ENCODE measurements around the gene RBFOX1.

The RBFOX1 gene

DNA sequence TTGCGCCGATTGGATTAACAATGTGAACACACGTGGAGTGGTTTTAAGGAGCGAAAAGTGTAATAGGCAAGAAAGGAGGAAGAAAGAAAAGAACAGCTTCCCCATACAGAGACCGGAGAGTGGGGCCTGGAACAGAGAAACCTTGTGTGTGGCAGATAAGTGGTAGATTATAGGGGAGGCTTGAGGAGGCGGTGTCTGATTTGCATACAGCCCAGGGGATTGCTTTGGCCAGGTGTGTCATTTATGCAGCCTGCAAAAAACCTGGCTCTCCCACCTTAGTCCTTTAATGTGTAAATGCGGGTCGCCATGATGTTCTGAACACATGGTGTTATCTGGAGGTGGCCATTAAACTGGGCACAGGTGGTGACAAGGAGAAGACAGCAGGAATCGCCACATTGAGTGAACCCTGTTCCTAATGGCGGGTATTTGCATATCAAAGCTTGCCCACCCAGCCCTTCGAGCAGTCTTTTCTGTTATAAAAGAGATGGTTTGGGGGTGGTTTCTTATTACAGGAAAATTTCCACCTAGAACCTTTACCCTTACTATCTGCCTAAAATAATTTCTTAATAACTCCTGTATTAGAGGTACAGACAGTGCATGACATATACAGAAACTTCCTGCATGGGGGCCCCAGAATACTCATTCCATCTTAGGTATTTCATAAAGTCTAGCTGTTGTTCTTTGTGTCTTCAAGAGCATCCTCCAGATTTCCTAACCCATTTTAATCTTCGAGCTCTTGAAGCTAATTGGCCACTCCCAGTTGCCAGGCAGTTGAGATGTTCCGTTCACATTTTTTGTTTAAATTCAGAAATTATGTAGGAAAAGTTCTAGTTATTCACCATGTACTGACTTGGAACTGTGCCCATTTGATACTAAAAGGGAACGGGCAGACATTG lies 292.5 kb downstream of the RBFOX1 start:
- DNase-seq, result no peak

- no peak for DNase-seq
These were observed 296.3 kb downstream of the RBFOX1 start for GRCh38 chr16:7628981-7629380.

DNA sequence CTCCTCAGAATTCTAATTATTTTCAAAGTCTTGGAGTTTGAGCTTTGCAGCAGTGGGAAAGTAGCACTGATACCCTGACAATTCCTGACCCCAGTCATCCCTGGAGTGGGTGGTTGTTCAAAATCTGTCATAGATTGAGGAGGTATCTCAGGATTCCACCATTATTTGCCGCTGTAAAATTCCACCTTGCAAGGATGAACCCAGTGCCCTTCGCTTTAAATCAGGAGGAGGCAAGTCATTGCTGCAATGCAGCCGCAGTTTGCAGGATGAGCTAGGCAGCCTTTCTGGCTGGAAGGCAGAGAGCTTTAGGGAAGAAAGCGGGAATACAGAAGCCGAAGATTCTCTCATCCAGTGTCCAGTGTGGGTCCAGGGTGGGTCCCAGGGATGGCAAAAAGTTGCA lies 296.9 kb downstream of the RBFOX1 start:
- no peak for DNase-seq

- DNase-seq, result no peak
These were observed 304.8 kb downstream of the RBFOX1 start for GRCh38 chr16:7637446-7637845.

DNA sequence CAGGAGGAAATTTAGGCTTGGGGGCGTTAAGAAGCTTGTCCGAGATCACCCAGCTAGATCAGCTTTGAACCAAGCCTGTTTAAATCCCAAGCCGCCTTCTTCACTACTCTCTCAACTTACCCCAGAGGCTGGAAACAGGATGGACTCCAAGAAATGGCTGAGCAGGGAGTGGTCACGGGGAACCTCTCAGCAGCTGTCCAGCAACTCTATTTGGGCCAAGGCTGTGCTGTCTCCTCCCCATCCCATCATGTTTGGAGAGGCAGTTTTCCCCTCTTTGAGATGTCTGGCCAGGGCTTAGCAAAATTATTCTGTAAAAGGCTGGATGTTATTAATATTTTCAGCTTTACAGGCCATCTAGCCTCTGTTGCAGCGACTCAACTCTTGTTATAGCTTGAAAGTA lies 305.7 kb downstream of the RBFOX1 start:
- no peak for DNase-seq

DNA sequence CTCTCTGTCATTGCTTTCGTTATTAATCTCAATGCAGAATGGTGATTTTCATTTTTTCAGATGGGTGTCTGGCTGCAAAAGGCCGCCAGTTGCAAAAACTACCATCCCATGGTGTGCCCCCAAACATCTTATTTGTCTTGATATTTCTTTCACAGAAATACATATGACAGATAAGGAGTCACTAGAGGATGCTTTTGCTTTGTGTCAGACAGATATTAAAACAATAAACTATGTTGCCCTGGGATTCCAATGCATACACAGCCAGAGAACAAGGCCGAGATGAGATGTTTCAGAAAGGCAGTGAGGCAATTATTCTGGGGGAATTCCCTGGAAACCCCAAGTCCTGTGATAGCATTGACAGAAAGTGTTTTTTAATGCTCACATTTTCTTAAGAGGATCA lies 307.7 kb downstream of the RBFOX1 start:
- no peak for DNase-seq

GRCh38 chr16:7644176-7644575 lies 311.5 kb downstream of the RBFOX1 start:
- DNase-seq, result no peak

GRCh38 chr16:7644811-7645210 lies 312.2 kb downstream of the RBFOX1 start:
- DNase-seq, result no peak

- no peak for DNase-seq
These were observed 314.3 kb downstream of the RBFOX1 start for GRCh38 chr16:7646821-7647500.

- DNase-seq, result no peak
These were observed 317.8 kb downstream of the RBFOX1 start for GRCh38 chr16:7650431-7650830.

- DNase-seq, result no peak
These were observed 319.3 kb downstream of the RBFOX1 start for GRCh38 chr16:7651803-7652570.

GRCh38 chr16:7653746-7654461 lies 321.3 kb downstream of the RBFOX1 start:
- DNase-seq, result no peak

DNA sequence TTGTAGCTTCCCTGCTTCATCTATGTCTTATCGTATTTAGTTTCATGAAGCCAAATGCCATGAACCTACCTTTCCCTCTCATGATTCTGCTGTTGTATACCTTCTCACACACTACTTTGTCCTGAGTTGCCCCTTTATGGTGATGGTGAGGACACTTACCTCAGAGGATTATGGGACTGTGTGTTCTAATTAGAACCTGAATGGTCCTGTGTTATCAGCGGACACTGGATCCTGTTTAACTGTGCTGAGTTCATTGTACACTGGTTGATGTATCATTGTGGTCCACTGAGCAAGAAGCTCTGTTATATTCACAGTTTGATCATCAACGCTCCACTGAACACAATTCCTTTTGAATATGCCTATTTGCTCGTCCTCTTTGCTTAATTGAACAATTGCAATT lies 343.0 kb downstream of the RBFOX1 start:
- no peak for DNase-seq

GRCh38 chr16:7680296-7680695 lies 347.7 kb downstream of the RBFOX1 start:
- no peak for DNase-seq

- DNase-seq, result no peak
These were observed 356.2 kb downstream of the RBFOX1 start for GRCh38 chr16:7688811-7689210.

DNA sequence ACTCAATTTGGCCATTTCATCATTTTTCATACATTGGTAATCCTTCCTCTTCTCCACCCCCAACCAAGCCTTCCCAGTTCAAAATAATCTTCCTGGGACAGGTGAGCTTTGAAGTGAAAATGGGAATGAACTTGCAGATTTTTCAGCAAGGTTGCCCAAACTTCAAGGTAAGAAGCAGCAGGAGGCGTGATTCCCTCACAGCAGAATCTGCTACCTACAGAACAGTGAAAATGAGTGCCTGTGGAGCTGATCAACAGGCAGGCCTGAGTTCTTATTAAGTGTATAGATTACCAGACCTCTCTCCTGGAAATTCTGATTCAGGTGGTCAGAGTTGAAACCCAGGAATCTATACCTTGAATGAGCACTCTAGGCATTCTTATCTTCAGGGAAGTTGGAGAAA lies 356.6 kb downstream of the RBFOX1 start:
- DNase-seq, result no peak

DNA sequence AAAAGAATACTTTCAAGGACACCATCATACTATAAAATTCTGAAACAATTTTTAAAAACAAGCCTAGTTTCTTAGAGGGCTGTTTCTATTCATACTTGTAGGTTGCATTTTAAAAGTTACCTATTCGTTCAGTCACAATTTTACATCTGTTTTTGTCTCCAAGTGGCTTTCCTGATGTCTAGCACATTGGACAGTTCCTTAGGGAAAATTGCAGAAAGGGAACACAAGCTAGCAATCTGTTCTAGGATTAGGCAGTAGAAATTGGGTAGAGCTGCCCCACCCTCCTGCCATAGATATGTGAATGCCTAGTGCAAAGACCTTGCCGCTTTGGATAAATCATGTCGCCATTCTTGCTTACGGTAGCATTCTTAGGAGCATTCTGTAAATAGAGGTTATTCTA lies 358.9 kb downstream of the RBFOX1 start:
- DNase-seq, result no peak

DNA sequence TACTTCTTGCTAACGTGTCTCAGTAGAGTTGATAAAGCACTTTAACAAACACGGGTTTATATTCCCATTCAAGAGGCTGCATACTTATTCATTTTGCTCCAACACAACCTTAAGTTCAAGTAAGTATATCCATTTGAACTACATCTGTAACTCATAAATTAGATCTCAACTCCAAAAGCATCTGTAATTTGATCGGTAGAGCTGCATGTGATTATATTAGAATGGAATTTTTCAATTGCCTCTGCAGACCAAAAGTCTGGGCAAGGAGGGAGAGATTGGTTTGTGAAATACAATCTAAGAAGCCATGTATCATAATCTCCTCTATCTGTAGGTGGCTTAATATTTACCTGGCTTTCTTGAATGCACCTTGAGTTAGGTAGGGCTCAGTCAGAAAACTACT lies 371.0 kb downstream of the RBFOX1 start:
- no peak for DNase-seq

GRCh38 chr16:7705885-7706284 lies 373.2 kb downstream of the RBFOX1 start:
- no peak for DNase-seq

DNA sequence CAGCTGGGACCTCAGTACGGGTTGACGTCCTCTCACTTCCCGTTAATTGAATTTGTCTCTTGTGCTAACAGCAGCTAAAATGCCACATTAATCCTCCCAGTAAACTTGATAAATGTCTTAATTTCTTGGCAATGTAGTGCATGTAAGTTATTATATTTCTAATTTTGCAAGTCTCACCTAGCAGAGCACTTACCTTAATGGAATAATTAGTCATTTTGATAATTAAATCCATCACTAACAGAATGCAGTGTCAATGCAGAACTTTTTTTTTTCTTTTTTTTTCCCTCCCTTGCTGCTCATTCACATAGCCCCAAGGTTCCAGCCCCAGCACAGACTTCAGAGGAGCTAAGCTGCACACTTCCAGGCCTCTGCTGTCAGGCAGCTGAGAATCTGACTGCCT lies 376.5 kb downstream of the RBFOX1 start:
- no peak for DNase-seq

DNA sequence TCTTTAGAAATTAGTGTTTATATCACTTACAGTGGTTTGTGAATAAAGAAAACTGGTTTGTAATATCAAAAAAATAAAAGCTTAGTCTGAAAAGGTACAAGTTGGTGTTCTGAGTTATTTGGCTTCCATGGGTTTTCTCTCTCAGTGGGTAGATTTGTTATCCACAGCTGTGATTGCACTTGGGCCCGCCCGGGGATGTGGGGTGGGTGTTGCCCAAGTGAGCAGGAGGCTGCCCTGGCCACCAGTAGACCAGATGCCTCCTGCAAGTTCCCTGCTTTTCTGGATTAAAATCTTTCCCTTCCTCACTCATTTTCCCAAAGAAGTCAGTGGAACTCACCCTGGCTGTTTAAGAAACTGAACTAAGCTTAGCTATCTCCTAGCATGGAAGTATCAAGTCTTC lies 380.6 kb downstream of the RBFOX1 start:
- DNase-seq, result no peak

DNA sequence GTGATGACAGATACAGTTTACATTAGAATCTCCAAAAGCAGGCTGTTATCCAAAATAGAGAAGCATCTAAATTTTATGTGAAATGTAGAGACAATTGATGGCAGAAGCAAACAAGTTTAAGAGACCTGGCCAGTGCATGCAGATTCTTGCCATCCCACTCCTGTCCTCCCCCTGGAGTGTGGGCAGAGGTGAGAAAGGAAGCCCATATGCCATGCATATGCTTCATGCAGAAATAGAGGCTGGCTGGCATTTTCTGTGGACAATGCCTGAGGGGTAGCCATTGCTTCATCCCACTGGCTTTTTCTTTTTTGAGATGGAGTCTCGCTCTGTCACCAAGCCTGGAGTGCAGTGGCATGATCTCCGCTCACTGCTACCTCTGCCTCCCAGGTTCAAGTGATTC lies 382.1 kb downstream of the RBFOX1 start:
- DNase-seq, result no peak

All from cerebellar nuclear complex (tissue), 1 donor.